SK-N-MC (cell line): ENCODE results near the gene ARHGEF2.
A peak's percentile ranks its signal among the peaks of the same experiment; 100 is the strongest.

Source experiments
- DNase-seq: peaks from one replicate; pipeline ENCODE4 v3.0.0-alpha.2; 2011; ENCODE audit warnings: low read depth, low spot score
- H3K27ac ChIP-seq: fragments of 200-600 bp; sonication (generic); 2 replicates; pipeline ENCODE4 v1.5.1; 2016; ENCODE audit warnings: mixed run types
- H3K36me3 ChIP-seq: fragments of 200-600 bp; sonication (generic); 2 replicates; pipeline ENCODE4 v1.6.1; 2017; ENCODE audit warnings: antibody characterized with exemption, low read length, mixed read lengths; ENCODE audit not compliant: insufficient read depth
- H3K4me3 ChIP-seq: fragments of 200-600 bp; sonication (generic); 2 replicates; pipeline ENCODE4 v1.5.1; 2016
- H3K9ac ChIP-seq: fragments of 200-600 bp; sonication (generic); 2 replicates; pipeline ENCODE4 v1.8.0; 2017; ENCODE audit warnings: mixed run types, mixed read lengths; ENCODE audit not compliant: insufficient read length
- H3K9me3 ChIP-seq: fragments of 200-600 bp; sonication (generic); 2 replicates; pipeline ENCODE4 v1.6.1; 2017; ENCODE audit warnings: low read depth, mild to moderate bottlenecking, antibody characterized with exemption, low read length, moderate library complexity, mixed read lengths
- EZH2 ChIP-seq: fragments of 200-600 bp; sonication (generic); IDR thresholded peaks from one replicate; pipeline ENCODE4 v1.6.1; 2017; ENCODE audit warnings: antibody characterized with exemption
- FOXP2 ChIP-seq: optimal IDR thresholded peaks from 2 replicates; pipeline ENCODE3; 2011; ENCODE audit warnings: mild to moderate bottlenecking, moderate library complexity; ENCODE audit not compliant: insufficient read depth; ENCODE audit errors: extremely low read length, control extremely low read depth
- POLR2AphosphoS5 ChIP-seq: IDR thresholded peaks from 2 replicates; pipeline ENCODE4 v1.6.1; 2012; ENCODE audit warnings: mild to moderate bottlenecking, low read depth, low read length, borderline replicate concordance

ARHGEF2 gene

GRCh38 chr1:155961937-155962336 lies 16.4 kb downstream of the ARHGEF2 start:
- DNase-seq: no peak
- Histone ChIP-seq H3K4me3 (no peak overlapping the region), H3K9me3 (no peaks in the 10 kb centered on the region), H3K36me3 (peaks cover 92% of the 10 kb centered on the region), H3K9ac (no peak overlapping the region), H3K27ac (no peak overlapping the region)
- no peak for TF ChIP-seq FOXP2
- no peak for TF ChIP-seq POLR2AphosphoS5
- no peak for TF ChIP-seq EZH2

GRCh38 chr1:155960081-155960745 lies 18.1 kb downstream of the ARHGEF2 start:
- H3K36me3 ChIP-seq: peaks cover 92% of the 10 kb centered on the region
- H3K4me3 ChIP-seq: no peak overlapping the region
- no peaks in the 10 kb centered on the region for H3K9me3 ChIP-seq
- no peak overlapping the region for H3K9ac ChIP-seq
- no peak for DNase-seq
- H3K27ac ChIP-seq: peak overlapping the region; percentile 73; the same call in 1 of the 2 replicates
- TF ChIP-seq POLR2AphosphoS5: no peak
- no peak for TF ChIP-seq EZH2
- no peak for TF ChIP-seq FOXP2

GRCh38 chr1:155957411-155957915 lies 20.9 kb downstream of the ARHGEF2 start:
- Histone ChIP-seq H3K4me3 (no peak overlapping the region), H3K27ac (no peak overlapping the region), H3K9ac (no peak overlapping the region), H3K36me3 (peaks cover 96% of the 10 kb centered on the region), H3K9me3 (no peaks in the 10 kb centered on the region)
- no peak for DNase-seq
- TF ChIP-seq FOXP2 (no peak), EZH2 (no peak), POLR2AphosphoS5 (no peak)

GRCh38 chr1:155954645-155955044 lies 23.7 kb downstream of the ARHGEF2 start:
- no peak for DNase-seq
- Histone ChIP-seq H3K27ac (no peak overlapping the region), H3K4me3 (no peak overlapping the region), H3K9ac (no peak overlapping the region), H3K9me3 (no peaks in the 10 kb centered on the region), H3K36me3 (peaks cover 95% of the 10 kb centered on the region)
- TF ChIP-seq FOXP2 (no peak), POLR2AphosphoS5 (no peak), EZH2 (no peak)

DNA sequence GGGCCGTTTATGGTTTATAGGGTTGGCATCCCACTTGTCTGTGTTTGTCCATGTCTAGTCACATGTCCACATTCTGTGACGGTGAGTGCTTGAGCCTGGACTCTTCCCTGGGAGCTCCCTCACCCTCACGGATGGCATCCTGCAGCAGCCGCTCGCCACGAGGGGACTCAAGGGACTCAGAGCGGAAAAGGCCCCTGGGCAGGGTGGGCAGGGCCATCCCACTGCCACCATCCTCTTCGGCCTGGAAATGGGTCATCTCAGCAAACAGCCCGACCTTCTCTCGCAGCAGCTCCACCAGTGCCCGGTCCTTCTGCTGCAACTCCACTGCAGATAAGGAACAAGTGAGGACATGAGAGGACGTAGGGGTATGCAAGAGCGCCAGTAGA lies 25.8 kb downstream of the ARHGEF2 start:
- Histone ChIP-seq H3K36me3 (peaks cover 89% of the 10 kb centered on the region), H3K9me3 (no peaks in the 10 kb centered on the region), H3K9ac (no peak overlapping the region), H3K27ac (no peak overlapping the region), H3K4me3 (no peak overlapping the region)
- TF ChIP-seq POLR2AphosphoS5 (no peak), EZH2 (no peak), FOXP2 (no peak)
- no peak for DNase-seq

GRCh38 chr1:155951753-155952504 lies 26.4 kb downstream of the ARHGEF2 start:
- H3K9me3 ChIP-seq: no peaks in the 10 kb centered on the region
- H3K27ac ChIP-seq: no peak overlapping the region
- no peak for DNase-seq
- no peak overlapping the region for H3K9ac ChIP-seq
- TF ChIP-seq FOXP2 (no peak), POLR2AphosphoS5 (no peak), EZH2 (no peak)
- no peak overlapping the region for H3K4me3 ChIP-seq
- H3K36me3 ChIP-seq: peaks cover 89% of the 10 kb centered on the region

DNA sequence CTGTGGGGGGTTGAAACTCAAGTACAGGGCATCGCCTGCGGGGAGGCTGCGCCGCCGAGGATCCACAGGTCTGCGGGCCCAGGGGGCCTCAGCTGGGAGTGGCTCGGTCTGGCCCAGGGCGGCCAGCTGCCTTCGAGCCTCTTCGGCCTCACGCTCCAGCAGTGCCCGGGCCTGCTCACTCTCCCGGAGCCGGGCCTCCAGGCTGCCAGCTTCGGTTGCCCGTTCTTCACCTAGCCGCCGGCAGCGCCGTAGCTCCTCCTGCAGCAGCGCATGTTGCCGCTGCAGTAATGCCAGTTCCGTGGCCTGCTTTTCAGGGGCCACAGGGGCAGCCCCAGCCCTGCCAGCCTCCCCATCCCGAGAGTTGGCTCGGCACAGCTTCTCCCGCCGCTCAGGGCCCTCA lies 27.5 kb downstream of the ARHGEF2 start:
- Histone ChIP-seq H3K4me3 (no peak overlapping the region), H3K36me3 (peaks cover 88% of the 10 kb centered on the region), H3K27ac (no peak overlapping the region), H3K9ac (no peak overlapping the region), H3K9me3 (no peaks in the 10 kb centered on the region)
- TF ChIP-seq EZH2 (no peak), FOXP2 (no peak), POLR2AphosphoS5 (no peak)
- no peak for DNase-seq

DNA sequence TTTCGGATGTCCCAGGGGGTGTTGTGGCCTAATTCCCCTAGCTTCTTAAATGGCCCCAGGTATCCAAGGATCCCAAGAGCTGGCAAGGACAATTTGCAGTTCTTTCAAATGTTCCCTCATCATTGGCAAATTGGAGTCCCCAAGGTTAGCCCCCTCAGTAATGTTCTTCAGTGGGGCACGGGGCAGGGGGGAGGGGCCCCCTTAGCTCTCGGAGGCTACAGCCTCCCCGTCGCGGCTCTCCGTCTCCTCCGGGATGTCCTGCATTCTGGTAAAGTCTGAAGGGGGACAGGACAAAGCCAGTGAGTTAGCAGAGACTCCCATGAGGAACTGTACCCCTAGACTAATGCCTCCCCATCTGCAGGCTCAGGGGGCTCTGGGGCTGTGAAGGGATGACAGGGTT lies 30.6 kb downstream of the ARHGEF2 start:
- DNase-seq: no peak
- peaks cover 59% of the 10 kb centered on the region for H3K36me3 ChIP-seq
- TF ChIP-seq EZH2: no peak
- no peak for TF ChIP-seq POLR2AphosphoS5
- no peak for TF ChIP-seq FOXP2
- H3K9ac ChIP-seq: no peak overlapping the region
- H3K4me3 ChIP-seq: no peak overlapping the region
- no peak overlapping the region for H3K27ac ChIP-seq
- H3K9me3 ChIP-seq: no peaks in the 10 kb centered on the region
